Adrenal gland (tissue), 12 donors: ENCODE data around the gene CDC34. TPM values are rescaled to one million over a fixed set of nuclear protein-coding genes. Genes with fewer than 3 reads are reported as not detected.
A peak's percentile ranks its signal among the peaks of the same experiment; 100 is the strongest.

ENCODE experiments used
- DNase-seq, 7 donors: peaks; one replicate each; pipeline ENCODE4 v3.0.0-alpha.2; 2019 to 2020
- H3K27ac ChIP-seq, 5 donors: fragments of 200-600 bp; sonication (generic) in 4 of 5; 1 replicate in 3 of 5; 2 replicates in 2 of 5; pipeline versions ENCODE4 v1.5.1 to v1.8.0; 2016 to 2020; ENCODE audit warnings: mild to moderate bottlenecking in 1 of 5
- H3K27me3 ChIP-seq: fragments of 200-600 bp; 2 replicates; pipeline ENCODE4 v1.8.0; 2021
- H3K36me3 ChIP-seq, 2 donors: fragments of 200-600 bp; replicated peaks in 1 of 2; 1 replicate in 1 of 2; 2 replicates in 1 of 2; pipeline versions ENCODE4 v1.5.1 to v1.8.0; 2018 to 2022
- H3K4me1 ChIP-seq, 2 donors: fragments of 200-600 bp; replicated peaks in 1 of 2; 1 replicate in 1 of 2; 2 replicates in 1 of 2; pipeline versions ENCODE4 v1.5.1 to v1.8.0; 2018 to 2021
- H3K4me3 ChIP-seq, 4 donors: fragments of 200-600 bp; sonication (generic) in 3 of 4; one replicate each; pipeline ENCODE4 v1.5.1; 2016 to 2018
- H3K9me3 ChIP-seq, 3 donors: fragments of 200-600 bp; sonication (generic) in 1 of 3; replicated peaks in 1 of 3; 1 replicate in 2 of 3; 2 replicates in 1 of 3; pipeline versions ENCODE4 v1.5.1 to v1.8.0; 2016 to 2021
- CTCF ChIP-seq, 6 experiments: fragments of 450-650 bp in 4 of 6; fragments of 200-600 bp in 2 of 6; sonication (generic) in 1 of 6; IDR thresholded peaks; 1 replicate in 5 of 6; 2 replicates in 1 of 6; pipeline versions ENCODE4 v1.5.1 to v1.8.0; 2016 to 2021; ENCODE audit warnings: antibody characterized with exemption in 6 of 6, mild to moderate bottlenecking in 2 of 6, moderate library complexity in 1 of 6
- POLR2A ChIP-seq, 2 donors: fragments of 450-650 bp; IDR thresholded peaks; one replicate each; pipeline ENCODE4 v1.6.1; 2017; ENCODE audit warnings: antibody characterized with exemption in 2 of 2, mild to moderate bottlenecking in 2 of 2, moderate library complexity in 1 of 2
- WGBS, 4 donors: extraction: QIAGEN DNeasy Blood & Tissue Kit in 2 of 4; methylation state at CpG; one replicate each; pipeline versions ENCODE4 v1.1.5 to v1.1.7; 2013 to 2017; 5-methylcytosine and 5-hydroxymethylcytosine counted together
- intact Hi-C, 2 donors: fragments of 100-400 bp; cut with DNase I; formaldehyde crosslinking; loops; one replicate each; pipeline versions ENCODE4 v1.14.1 to v1.15.0; 2022 to 2023
- polyA plus RNA-seq, 3 donors: library from polyadenylated mRNA; stranded (reverse); fragments of 200-250 nt in 2 of 3; fragments of 350-450 nt in 1 of 3; fragmentation: Illumina TruSeq in 1 of 3; extraction: RNeasy Lipid Tissue Mini Kit (QIAGEN cat#74804) in 1 of 3; gene quantifications; one replicate each; pipeline ENCODE4 v1.2.3, GENCODE V29; 2013 to 2014
- total RNA-seq, 9 donors: library from RNA; depleted of rRNA in 4 of 9; stranded (reverse); fragments of >200 nt in 4 of 9; fragments of 120-200 nt in 1 of 9; fragmentation: NEBNext Ultra II Directional in 1 of 9; extraction: Animal tissue kit (Norgen Biotek cat#: 25700) in 1 of 9; gene quantifications; one replicate each; pipeline versions ENCODE4 v1.1.0 to v1.2.4, GENCODE V29; 2013 to 2023
- donor health status: healthy with polysubstance abuse.
- donor health status: Bipolar disorder and iron deficiency.
- donor health status: DM: yes; HTN: yes; CAD: no.
- donor health status: DM: no; HTN: no; CAD: no.
- donor health status: DM: no; HTN: no; CAD: no.
- donor health status: DM: yes; HTN: yes; CAD: no.

The CDC34 gene
- total and polyA plus RNA-seq, 12 donors, result 22.2 to 151 (median 64.9) TPM

- 4 to 6% (median 5%) methylated on average over 13 to 14 of the region's 14 CpGs for WGBS, 4 donors
Measured at GRCh38 chr19:571566-571974, 40.0 kb downstream of the CDC34 start.

GRCh38 chr19:572140-572742 is 40.7 kb downstream of the CDC34 start, which contains the start of gene BSG:
Gene BSG (plus strand): TSS chr19:572596. CDS start chr19:572635, 39 bp downstream.
- peak; percentile 98 to 99 (median 99) for DNase-seq
- H3K27me3 ChIP-seq, result no peaks in the 10 kb centered on the region
- peak within 1 kb of the TSS; percentile 43 to 95 (median 86) for H3K4me3 ChIP-seq
- H3K4me1 ChIP-seq, result peaks cover 44 to 50% of the 10 kb centered on the region in 2 donors
- intact Hi-C loops, result no loop called here
- no peaks in the 10 kb centered on the region for H3K36me3 ChIP-seq
- no peaks in the 10 kb centered on the region for H3K9me3 ChIP-seq
- TF ChIP-seq POLR2A (IDR thresholded peaks at IDR 0.05) (peak; percentile 97 to 99), CTCF (IDR thresholded peaks at IDR 0.05) (no peak)
- 0 to 1% (median 0%) methylated on average over 12 to 79 of the region's 79 CpGs for WGBS, 4 donors
- H3K27ac ChIP-seq, result peak within 1 kb of the TSS; percentile 53 to 97 (median 94)

More at GRCh38 chr19:571566-571974, 40.0 kb downstream of the CDC34 start:
- Histone ChIP-seq H3K4me1 (peaks cover 38 to 43% of the 10 kb centered on the region in 2 donors), H3K36me3 (no peaks in the 10 kb centered on the region), H3K9me3 (no peaks in the 10 kb centered on the region), H3K27ac (peak overlapping the region; percentile 53 to 94 (median 76)), H3K27me3 (no peaks in the 10 kb centered on the region), H3K4me3 (peak overlapping the region in 2 of 4 donors; percentile 22 to 47)
- no peak for TF ChIP-seq CTCF (IDR thresholded peaks at IDR 0.05)
- no peak for TF ChIP-seq POLR2A (IDR thresholded peaks at IDR 0.05)
- intact Hi-C loops, result no loop called here
- no peak for DNase-seq

- peaks cover 50 to 57% of the 10 kb centered on the region in 2 donors for H3K4me1 ChIP-seq
- WGBS, 4 donors, result 0 to 1% (median 0%) methylated on average over 4 to 55 of the region's 55 CpGs
Measured at GRCh38 chr19:572743-573518, 41.4 kb downstream of the CDC34 start.

More at GRCh38 chr19:572743-573518, 41.4 kb downstream of the CDC34 start:
- no peaks in the 10 kb centered on the region for H3K36me3 ChIP-seq
- no peaks in the 10 kb centered on the region for H3K9me3 ChIP-seq
- intact Hi-C loops, result no loop called here
- H3K4me3 ChIP-seq, result peak overlapping the region; percentile 43 to 95 (median 86)
- TF ChIP-seq CTCF (IDR thresholded peaks at IDR 0.05) (peak in 1 of 6 experiments; percentile 8), POLR2A (IDR thresholded peaks at IDR 0.05) (no peak)
- peak; percentile 64 to 80 (median 74) for DNase-seq
- H3K27ac ChIP-seq, result peak overlapping the region; percentile 51 to 97 (median 94)
- H3K27me3 ChIP-seq, result no peaks in the 10 kb centered on the region
